ENCODE data around the gene MIEF1.
A peak's percentile ranks its signal among the peaks of the same experiment; 100 is the strongest.

The MIEF1 gene

DNA sequence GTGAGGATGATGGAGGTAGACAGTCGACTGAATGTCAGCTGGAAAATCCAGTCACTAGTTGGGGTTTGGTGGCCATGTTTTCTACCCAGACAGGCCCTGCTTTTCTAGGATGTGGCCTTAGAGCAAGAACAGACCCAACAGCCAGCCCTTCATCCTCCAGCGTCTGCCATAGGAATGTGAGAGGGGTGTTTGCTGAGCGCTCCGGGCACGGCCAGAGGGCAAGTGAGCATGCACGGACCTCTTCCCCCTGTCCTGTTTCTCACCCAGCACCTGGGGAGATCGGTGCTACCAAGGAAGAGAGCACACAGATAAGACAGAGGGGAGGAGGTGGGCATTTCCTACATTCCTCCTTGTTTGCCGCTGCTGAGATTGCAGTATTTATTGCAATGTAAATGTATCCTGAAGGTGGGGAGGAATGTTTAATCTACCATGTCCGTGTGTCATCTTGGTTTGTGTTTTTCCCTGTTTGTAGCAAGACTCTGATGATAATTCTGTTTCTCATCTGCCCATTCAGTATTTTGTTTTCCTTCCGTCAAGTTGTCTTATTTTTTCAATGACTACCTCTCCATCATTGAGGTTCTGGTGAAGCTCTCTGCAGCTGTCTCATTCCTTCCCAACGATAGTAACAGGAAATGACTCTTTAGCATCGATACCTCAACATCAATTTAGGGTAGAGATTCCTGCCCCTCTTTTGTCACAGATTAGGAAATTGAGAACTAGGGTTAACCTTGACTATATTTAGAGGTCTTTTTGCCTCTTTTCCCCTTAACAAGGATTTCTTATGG, 13.4 kb downstream of the MIEF1 start:
- TF ChIP-seq, protein P1, sequence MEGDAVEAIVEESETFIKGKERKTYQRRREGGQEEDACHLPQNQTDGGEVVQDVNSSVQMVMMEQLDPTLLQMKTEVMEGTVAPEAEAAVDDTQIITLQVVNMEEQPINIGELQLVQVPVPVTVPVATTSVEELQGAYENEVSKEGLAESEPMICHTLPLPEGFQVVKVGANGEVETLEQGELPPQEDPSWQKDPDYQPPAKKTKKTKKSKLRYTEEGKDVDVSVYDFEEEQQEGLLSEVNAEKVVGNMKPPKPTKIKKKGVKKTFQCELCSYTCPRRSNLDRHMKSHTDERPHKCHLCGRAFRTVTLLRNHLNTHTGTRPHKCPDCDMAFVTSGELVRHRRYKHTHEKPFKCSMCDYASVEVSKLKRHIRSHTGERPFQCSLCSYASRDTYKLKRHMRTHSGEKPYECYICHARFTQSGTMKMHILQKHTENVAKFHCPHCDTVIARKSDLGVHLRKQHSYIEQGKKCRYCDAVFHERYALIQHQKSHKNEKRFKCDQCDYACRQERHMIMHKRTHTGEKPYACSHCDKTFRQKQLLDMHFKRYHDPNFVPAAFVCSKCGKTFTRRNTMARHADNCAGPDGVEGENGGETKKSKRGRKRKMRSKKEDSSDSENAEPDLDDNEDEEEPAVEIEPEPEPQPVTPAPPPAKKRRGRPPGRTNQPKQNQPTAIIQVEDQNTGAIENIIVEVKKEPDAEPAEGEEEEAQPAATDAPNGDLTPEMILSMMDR (IDR thresholded peaks at IDR 0.05; ENCODE audit: poor library complexity, severe bottlenecking), result no peak
- no peak overlapping the region for H3K4me3 ChIP-seq (ENCODE audit: severe bottlenecking)
- no peak for ATAC-seq (ENCODE audit: low read depth)
- H3K36me3 ChIP-seq (ENCODE audit: low read depth), result peaks cover 60% of the 10 kb centered on the region
- H3K27me3 ChIP-seq (ENCODE audit: insufficient read depth, poor library complexity, severe bottlenecking), result no peaks in the 10 kb centered on the region
- H3K27ac ChIP-seq (ENCODE audit: poor library complexity, severe bottlenecking), result no peak overlapping the region
- H3K9me3 ChIP-seq (ENCODE audit: severe bottlenecking), result no peaks in the 10 kb centered on the region
- DNase-seq (ENCODE audit: low spot score), result no peak
- H3K4me1 ChIP-seq (ENCODE audit: insufficient read depth, poor library complexity, severe bottlenecking), result no peaks in the 10 kb centered on the region

DNA sequence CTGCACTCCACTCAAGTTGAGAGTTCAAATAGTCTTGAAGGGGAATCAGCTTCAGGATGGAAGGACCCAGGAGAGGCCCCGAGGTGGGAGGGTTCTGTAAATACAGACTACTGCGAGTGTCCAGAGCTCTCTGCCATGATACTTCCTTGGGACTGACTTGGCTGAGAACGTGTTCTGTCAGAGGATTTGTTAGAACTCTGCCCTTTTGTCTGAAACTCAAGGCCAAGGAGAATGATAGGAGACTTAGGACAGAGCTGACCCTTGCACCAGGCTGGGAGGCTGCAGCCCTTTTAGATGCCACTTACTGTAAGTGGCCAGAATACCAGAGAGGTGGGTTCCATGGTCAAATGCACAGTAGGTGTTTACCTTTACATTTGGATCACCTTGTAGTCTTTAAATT, 15.4 kb downstream of the MIEF1 start:
- no peak overlapping the region for H3K4me3 ChIP-seq (ENCODE audit: severe bottlenecking)
- H3K27me3 ChIP-seq (ENCODE audit: insufficient read depth, poor library complexity, severe bottlenecking), result no peaks in the 10 kb centered on the region
- TF ChIP-seq, protein P1 (IDR thresholded peaks at IDR 0.05; ENCODE audit: poor library complexity, severe bottlenecking), result no peak
- H3K36me3 ChIP-seq (ENCODE audit: low read depth), result peaks cover 62% of the 10 kb centered on the region
- no peaks in the 10 kb centered on the region for H3K9me3 ChIP-seq (ENCODE audit: severe bottlenecking)
- DNase-seq (ENCODE audit: low spot score) (no peak), ATAC-seq (ENCODE audit: low read depth) (no peak)
- no peaks in the 10 kb centered on the region for H3K4me1 ChIP-seq (ENCODE audit: insufficient read depth, poor library complexity, severe bottlenecking)
- H3K27ac ChIP-seq (ENCODE audit: poor library complexity, severe bottlenecking), result no peak overlapping the region

DNA sequence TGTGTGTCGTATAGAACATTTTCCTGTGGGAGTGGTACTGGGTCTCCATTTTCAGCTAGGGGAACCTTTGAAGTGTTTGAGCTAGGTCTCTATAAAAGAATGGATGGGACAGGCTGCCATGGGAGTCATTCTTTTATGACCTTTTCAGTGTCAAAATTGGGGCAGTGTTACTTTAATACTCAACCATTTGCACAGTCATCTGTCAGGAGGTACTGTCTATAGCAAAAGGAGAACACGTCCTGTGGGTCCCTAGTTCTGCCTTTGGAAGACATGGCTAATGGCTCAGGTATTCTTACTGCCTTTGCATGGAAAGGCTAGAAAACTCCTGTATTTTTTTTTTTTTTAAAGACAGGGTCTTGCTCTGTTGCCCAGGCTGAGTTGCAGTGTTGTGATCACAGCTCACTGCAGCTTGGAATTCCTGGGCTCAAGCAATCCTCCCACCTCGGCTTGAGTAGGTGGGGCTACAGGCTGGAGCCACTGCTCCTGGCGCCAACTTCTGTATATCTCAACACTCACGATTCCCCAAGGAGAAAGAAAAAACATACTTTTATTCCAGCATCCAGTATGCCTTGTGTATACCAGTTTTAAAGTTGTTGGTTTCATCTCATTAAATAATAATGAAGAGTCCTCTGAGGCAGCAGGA, 16.2 kb downstream of the MIEF1 start:
- Histone ChIP-seq H3K4me1 (ENCODE audit: insufficient read depth, poor library complexity, severe bottlenecking) (no peaks in the 10 kb centered on the region), H3K4me3 (ENCODE audit: severe bottlenecking) (no peak overlapping the region), H3K36me3 (ENCODE audit: low read depth) (peaks cover 65% of the 10 kb centered on the region)

DNA sequence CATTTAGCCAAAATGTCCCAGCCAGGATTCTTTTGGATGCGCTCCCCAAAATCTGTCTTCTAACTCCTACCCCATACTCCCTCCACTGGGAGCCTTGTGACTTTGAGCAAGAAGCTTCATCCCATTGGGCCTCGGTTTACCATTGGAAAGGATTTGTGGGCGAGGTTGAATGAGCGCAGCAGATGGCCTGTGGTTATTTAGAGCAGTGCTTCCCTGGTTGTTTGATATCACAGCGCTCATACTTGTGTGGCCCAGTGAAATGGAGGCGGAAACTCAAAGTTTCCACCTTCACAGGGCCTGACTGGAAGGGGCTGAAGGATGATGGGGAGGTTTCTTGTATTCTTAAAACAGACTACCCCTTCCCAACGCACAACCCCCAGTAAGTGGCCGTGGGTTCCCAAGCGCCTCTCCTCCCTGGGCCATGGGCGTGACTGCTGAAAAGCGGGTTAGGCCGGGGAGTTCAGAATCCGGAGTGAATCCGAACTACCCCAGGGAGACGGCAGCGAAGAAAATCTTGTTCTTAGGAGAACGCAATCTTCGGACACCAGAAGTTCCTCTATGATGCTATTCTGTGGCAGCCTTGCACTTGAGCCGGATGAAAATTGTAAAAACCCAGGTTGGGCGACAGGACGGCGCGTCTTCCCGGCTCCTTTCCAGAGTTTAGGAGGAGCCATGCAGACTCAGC, 17.0 kb downstream of the MIEF1 start:
- Histone ChIP-seq H3K9me3 (ENCODE audit: severe bottlenecking) (no peaks in the 10 kb centered on the region), H3K4me3 (ENCODE audit: severe bottlenecking) (peak overlapping the region; percentile 99), H3K27ac (ENCODE audit: poor library complexity, severe bottlenecking) (peak overlapping the region; percentile 96), H3K4me1 (ENCODE audit: insufficient read depth, poor library complexity, severe bottlenecking) (no peaks in the 10 kb centered on the region), H3K36me3 (ENCODE audit: low read depth) (peaks cover 60% of the 10 kb centered on the region), H3K27me3 (ENCODE audit: insufficient read depth, poor library complexity, severe bottlenecking) (no peaks in the 10 kb centered on the region)
- ATAC-seq (ENCODE audit: low read depth) (no peak; the same call in 2 of the 3 replicates), DNase-seq (ENCODE audit: low spot score) (no peak)
- TF ChIP-seq, protein P1 (IDR thresholded peaks at IDR 0.05; ENCODE audit: poor library complexity, severe bottlenecking), result no peak

More for the DNA sequence above, 16.2 kb downstream of the MIEF1 start:
- TF ChIP-seq, protein P1 (IDR thresholded peaks at IDR 0.05; ENCODE audit: poor library complexity, severe bottlenecking), result no peak
- Histone ChIP-seq H3K9me3 (ENCODE audit: severe bottlenecking) (no peaks in the 10 kb centered on the region), H3K27ac (ENCODE audit: poor library complexity, severe bottlenecking) (peak overlapping the region; percentile 96), H3K27me3 (ENCODE audit: insufficient read depth, poor library complexity, severe bottlenecking) (no peaks in the 10 kb centered on the region)
- no peak for ATAC-seq (ENCODE audit: low read depth)
- DNase-seq (ENCODE audit: low spot score), result no peak
